Articular chondrocyte of knee joint (primary cell): Measurements from ENCODE around the gene RTN4RL2. TPM values are rescaled to one million over a fixed set of nuclear protein-coding genes. Genes with fewer than 3 reads are reported as not detected.

ENCODE experiments used
- small RNA-seq: library from RNA; depleted of rRNA; stranded (forward); fragments of <200 nt; gene quantifications from one replicate; pipeline ENCODE3, GENCODE V24; 2012
- total RNA-seq: library from RNA; depleted of rRNA; stranded (reverse); fragments of >200 nt; gene quantifications from 2 replicates; pipeline ENCODE4 v1.2.3, GENCODE V29; 2012

RTN4RL2 gene
- 0.39 TPM in 1 of 2 replicates, not detected in the other for total RNA-seq

DNA sequence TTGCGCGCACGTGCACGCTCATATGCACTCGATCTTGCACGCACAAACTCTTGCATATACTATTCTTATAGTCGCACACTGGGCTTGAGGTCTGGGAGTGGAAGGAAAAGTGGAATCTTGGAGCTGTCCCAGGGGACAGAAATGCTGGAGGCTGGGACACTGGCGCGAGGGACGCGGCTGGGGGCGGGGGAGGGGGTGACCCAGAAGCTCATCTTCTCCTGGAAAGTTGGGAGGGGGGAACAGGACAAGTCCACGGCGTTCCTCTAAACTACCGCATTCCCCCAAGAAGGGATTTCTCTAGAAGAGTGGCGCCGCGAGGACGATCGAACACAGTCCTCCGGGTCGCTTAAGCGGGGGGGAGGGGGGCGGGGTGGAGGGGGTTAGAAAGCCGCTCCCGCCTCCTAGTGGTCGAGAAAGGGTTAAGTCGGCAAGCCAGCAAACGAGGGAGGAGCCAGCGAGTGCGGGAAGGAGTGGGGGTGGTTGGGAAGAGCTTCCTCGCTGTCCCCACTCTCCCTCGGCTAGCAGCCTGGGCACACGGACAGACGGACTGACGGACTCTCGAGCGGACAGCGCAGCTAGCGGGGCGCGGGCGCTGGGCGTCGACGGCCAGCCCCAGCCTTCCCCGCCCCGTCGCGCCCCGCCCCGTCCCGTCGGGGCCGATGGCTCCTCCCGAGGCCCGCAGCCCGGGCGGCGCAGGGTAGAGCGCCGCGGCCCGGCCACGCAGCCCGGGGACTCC, at the start of gene RTN4RL2:
Gene RTN4RL2 (plus strand): TSS at position 507 of the 736 bp plus-strand sequence. CDS start 338 bp downstream, outside the sequence.

DNA sequence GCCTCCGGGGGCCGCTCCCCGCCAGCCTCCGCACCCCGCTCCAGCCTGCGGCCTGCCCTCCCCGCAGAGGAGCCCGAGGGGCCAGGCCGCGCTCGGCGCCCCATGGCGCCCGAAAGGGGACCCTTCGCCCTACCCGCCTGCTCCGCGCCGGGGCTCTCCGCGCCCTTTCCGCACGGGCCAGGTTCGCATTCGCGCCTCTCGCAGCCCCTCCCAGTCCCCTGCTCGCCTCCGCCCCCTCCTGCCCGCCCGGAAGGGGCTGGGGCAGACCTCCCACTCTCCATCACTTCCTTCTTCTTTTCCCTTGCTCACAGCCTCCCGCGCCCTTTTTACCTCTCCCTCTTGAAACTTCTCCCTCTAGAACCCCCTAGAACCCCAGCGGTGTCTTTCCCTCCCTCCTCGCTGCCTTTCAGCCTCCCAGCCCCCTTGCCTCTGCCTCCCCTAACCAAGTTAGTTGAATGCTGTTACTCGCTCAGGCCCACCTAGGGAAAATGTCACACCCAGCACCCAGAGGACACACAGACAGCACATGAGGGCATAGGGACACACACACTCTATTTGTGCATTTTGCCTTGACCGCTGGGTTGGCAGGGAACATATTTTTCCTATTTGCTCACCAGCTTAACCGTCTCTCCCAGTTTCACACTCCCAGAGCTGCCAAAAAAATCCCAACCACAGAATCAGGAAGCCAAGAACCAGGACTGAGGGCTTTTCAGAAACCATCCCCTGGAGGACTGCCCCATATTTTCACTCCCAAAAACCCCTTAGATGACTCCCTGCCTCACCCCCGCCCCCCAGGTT, 33.2 kb upstream of the RTN4RL2 start, which contains the start of gene SLC43A3:
Gene SLC43A3 (minus strand): TSS at position 193 of the 798 bp plus-strand sequence. CDS start 949 bp downstream, outside the sequence.

DNA sequence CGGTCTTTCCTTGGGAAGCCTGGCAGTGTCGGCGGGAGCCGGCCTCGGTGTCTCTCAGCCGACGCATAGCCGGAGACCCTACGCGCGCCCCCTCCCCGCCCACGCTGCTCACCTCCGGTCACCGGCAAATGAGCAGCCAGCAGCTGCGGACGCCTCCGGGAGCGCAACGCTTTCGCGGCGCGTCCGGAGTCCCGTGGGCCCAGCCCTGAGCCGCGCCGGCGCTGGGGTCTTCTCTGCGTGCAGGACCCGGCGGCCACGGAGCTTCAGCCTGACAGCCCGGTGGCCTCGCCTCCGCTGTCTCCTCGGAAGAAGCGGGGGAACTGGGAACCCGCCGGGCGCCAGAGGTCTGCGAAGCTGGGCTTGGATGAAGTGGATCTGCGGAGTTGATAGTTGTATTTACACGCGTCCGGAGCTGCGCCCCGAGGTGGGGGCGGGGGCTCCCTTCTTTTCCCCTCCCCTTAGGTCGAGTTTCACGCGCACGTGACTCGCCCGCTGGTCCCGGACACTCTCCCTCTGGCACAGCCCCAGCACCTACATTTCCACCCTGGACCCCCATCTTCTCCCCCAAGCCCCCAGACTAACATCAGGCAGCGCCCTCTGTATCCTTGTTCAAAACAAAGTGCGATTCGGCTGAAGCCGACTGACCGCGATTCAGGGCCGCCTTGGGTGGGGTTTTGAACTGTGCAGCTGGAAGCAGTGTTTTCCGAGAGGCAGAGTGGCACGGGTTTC, 55.2 kb downstream of the RTN4RL2 start, which contains the start of gene SLC43A1:
Gene SLC43A1 (minus strand): TSS at position 371 of the 729 bp plus-strand sequence. CDS start 1,591 bp downstream, outside the sequence.

Small RNA genes lying within 50 kb of the gene (small RNA-seq; reads per million reads assigned to genes)
- gene RNA5SP341: not detected

Other genes with a start within 250 kb of the RTN4RL2 start
- gene APLNR, start 223.3 kb upstream of the RTN4RL2 start, total RNA-seq: not detected in 2 replicates
- gene TNKS1BP1, start 135.6 kb upstream of the RTN4RL2 start, total RNA-seq: 102 and 105 TPM in 2 replicates
- gene SSRP1, start 124.6 kb upstream of the RTN4RL2 start, total RNA-seq: 53.3 and 67.8 TPM in 2 replicates
- 0.11 and 0.13 TPM in 2 replicates for gene P2RX3, start 122.2 kb upstream of the RTN4RL2 start, total RNA-seq
- not detected in 2 replicates for gene PRG3, start 79.4 kb upstream of the RTN4RL2 start, total RNA-seq
- gene PRG2, start 69.9 kb upstream of the RTN4RL2 start, total RNA-seq: 0.11 TPM in 1 of 2 replicates, not detected in the other
- gene SLC43A3, start 33.4 kb upstream of the RTN4RL2 start, total RNA-seq: 58.8 and 125 TPM in 2 replicates
- 12.0 and 14.5 TPM in 2 replicates for gene SLC43A1, start 55.2 kb downstream of the RTN4RL2 start, total RNA-seq
- gene TIMM10, start 70.2 kb downstream of the RTN4RL2 start, total RNA-seq: 22.7 and 34.0 TPM in 2 replicates
- gene SMTNL1, start 77.1 kb downstream of the RTN4RL2 start, total RNA-seq: not detected in 2 replicates
- gene UBE2L6, start 107.1 kb downstream of the RTN4RL2 start, total RNA-seq: 49.2 and 49.5 TPM in 2 replicates
- 19.6 and 31.0 TPM in 2 replicates for gene SERPING1, start 137.2 kb downstream of the RTN4RL2 start, total RNA-seq
- gene YPEL4, start 189.4 kb downstream of the RTN4RL2 start, total RNA-seq: 0.26 and 0.65 TPM in 2 replicates
- gene CLP1, start 197.2 kb downstream of the RTN4RL2 start, total RNA-seq: 11.4 and 12.8 TPM in 2 replicates
- gene ZDHHC5, start 207.6 kb downstream of the RTN4RL2 start, total RNA-seq: 42.3 and 44.3 TPM in 2 replicates